ENCODE results near the gene KRT40. TPM values are rescaled to one million over a fixed set of nuclear protein-coding genes. Genes with fewer than 3 reads are reported as not detected.

KRT40 gene
- total and polyA plus RNA-seq, 2 donors (not counting 3 experiments of a cell fraction or from before 2014, with no cell fraction given) = not detected

- ChIA-PET CTCF (interaction anchor here (1.0 to 1.2 kb wide), 2 partner anchors 9 to 567 kb away, joined by 3 to 4 read pairs; no protein-coding TSS in a partner anchor), POLR2A (no interaction called here)
- H3K4me2 ChIP-seq (ENCODE audit: insufficient read depth, low read length) = no peak overlapping the region
- intact Hi-C loops (cut with micrococcal nuclease) (no loop called here), dilution Hi-C loops (cut with MboI; ENCODE audit: extremely low pct_ligation_motif_present, low sequenced_read_pairs) (no loop called here)
- H3K4me3 ChIP-seq (replicated peaks in 1 of 3; ENCODE audit: insufficient read depth in 1 of 3, low read depth in 1 of 3, low read length in 3 of 3) = no peak overlapping the region
- no peaks in the 10 kb centered on the region for H3K9me3 ChIP-seq (replicated peaks; ENCODE audit: control insufficient read depth, insufficient read depth, low read length)
- no peaks in the 10 kb centered on the region for H4K20me1 ChIP-seq (replicated peaks; ENCODE audit: control insufficient read depth, extremely low read depth, insufficient read depth, low read length)
- H3K9ac ChIP-seq (replicated peaks; ENCODE audit: extremely low read depth, insufficient read depth, low read length) = no peak overlapping the region
- no TSS peak for BruUV-seq (replicated peaks)
- H3K27ac ChIP-seq (ENCODE audit: insufficient read depth, low read depth, low read length) = no peak overlapping the region
- no peaks in the 10 kb centered on the region for H3K4me1 ChIP-seq (ENCODE audit: control insufficient read depth, extremely low read depth, insufficient read depth, low read length)
- no peaks in the 10 kb centered on the region for H3K36me3 ChIP-seq (ENCODE audit: control insufficient read depth in 2 of 2, extremely low read depth in 1 of 2, insufficient read depth in 2 of 2, low read length in 2 of 2)
- peaks cover 0 to 8% of the 10 kb centered on the region in 2 experiments for H3K27me3 ChIP-seq (ENCODE audit: control insufficient read depth in 2 of 2, insufficient read depth in 2 of 2, low read length in 2 of 2)
- DNase-seq (ENCODE audit: low read depth, low spot score) = no peak
- H3K9me1 ChIP-seq (replicated peaks; ENCODE audit: control insufficient read depth, extremely low read depth, insufficient read depth, low read length) = no peaks in the 10 kb centered on the region
- H2AFZ ChIP-seq (ENCODE audit: low read depth, low read length) = no peak overlapping the region
- H3K79me2 ChIP-seq (ENCODE audit: control insufficient read depth, insufficient read depth, low read length) = no peaks in the 10 kb centered on the region
- TF ChIP-seq MYC (IDR thresholded peaks at IDR 0.05; ENCODE audit: low read depth, low read length) = no peak
- no peak for TF ChIP-seq GATA2 (IDR thresholded peaks at IDR 0.05; ENCODE audit: insufficient read depth, insufficient read length, low read depth, low read length)
- TF ChIP-seq POLR2AphosphoS5 (IDR thresholded peaks at IDR 0.05; ENCODE audit: insufficient read depth, low read depth, low read length) = no peak
- TF ChIP-seq FOS (IDR thresholded peaks at IDR 0.05; ENCODE audit: borderline replicate concordance, insufficient read depth, low read length) = no peak
- FAIRE-seq = no peak
These were observed 3.0 kb downstream of the KRT40 start for GRCh38 chr17:40981115-40981514.

- CTCF ChIA-PET = interaction anchor here (1.0 to 1.2 kb wide), 2 partner anchors 8 to 568 kb away, joined by 3 read pairs; no protein-coding TSS in a partner anchor
- H3K36me3 ChIP-seq (ENCODE audit: control insufficient read depth in 2 of 2, extremely low read depth in 1 of 2, insufficient read depth in 2 of 2, low read length in 2 of 2) = no peaks in the 10 kb centered on the region
- POLR2A ChIA-PET = no interaction called here
- intact Hi-C loops (cut with micrococcal nuclease) = no loop called here
- no peak overlapping the region for H3K9ac ChIP-seq (replicated peaks; ENCODE audit: extremely low read depth, insufficient read depth, low read length)
- H3K4me1 ChIP-seq (ENCODE audit: control insufficient read depth, extremely low read depth, insufficient read depth, low read length) = no peaks in the 10 kb centered on the region
- no peak overlapping the region for H3K4me2 ChIP-seq (ENCODE audit: insufficient read depth, low read length)
- H3K4me3 ChIP-seq (replicated peaks in 1 of 3; ENCODE audit: insufficient read depth in 1 of 3, low read depth in 1 of 3, low read length in 3 of 3) = no peak overlapping the region
- no peak for TF ChIP-seq GATA2 (IDR thresholded peaks at IDR 0.05; ENCODE audit: insufficient read depth, insufficient read length, low read depth, low read length)
- no peak for TF ChIP-seq POLR2A (IDR thresholded peaks at IDR 0.05; ENCODE audit: low read depth, low read length)
- TF ChIP-seq JUN (IDR thresholded peaks at IDR 0.05; ENCODE audit: borderline replicate concordance, insufficient read depth, insufficient read length, low read depth) = no peak
- TF ChIP-seq FOS (IDR thresholded peaks at IDR 0.05; ENCODE audit: borderline replicate concordance, insufficient read depth, low read length) = no peak
- no peak for TF ChIP-seq CTCF (IDR thresholded peaks at IDR 0.05; ENCODE audit: extremely low read depth in 1 of 2, insufficient read depth in 1 of 2, low read depth in 1 of 2, low read length in 2 of 2)
- TF ChIP-seq MYC (IDR thresholded peaks at IDR 0.05; ENCODE audit: low read depth, low read length) = no peak
- no peak for TF ChIP-seq MAX (IDR thresholded peaks at IDR 0.05; ENCODE audit: insufficient read depth, insufficient read length)
- no peak for TF ChIP-seq POLR2AphosphoS5 (IDR thresholded peaks at IDR 0.05; ENCODE audit: insufficient read depth, low read depth, low read length)
- no peak for TF ChIP-seq EZH2 (IDR thresholded peaks at IDR 0.05; ENCODE audit: borderline replicate concordance, low read depth, low read length, severe bottlenecking)
- no TSS peak for BruUV-seq (replicated peaks)
- no peaks in the 10 kb centered on the region for H3K79me2 ChIP-seq (ENCODE audit: control insufficient read depth, insufficient read depth, low read length)
- no peaks in the 10 kb centered on the region for H3K9me3 ChIP-seq (replicated peaks; ENCODE audit: control insufficient read depth, insufficient read depth, low read length)
- DNase-seq (ENCODE audit: low read depth, low spot score) = no peak
- dilution Hi-C loops (cut with MboI; ENCODE audit: extremely low pct_ligation_motif_present, low sequenced_read_pairs) = no loop called here
- H4K20me1 ChIP-seq (replicated peaks; ENCODE audit: control insufficient read depth, extremely low read depth, insufficient read depth, low read length) = no peaks in the 10 kb centered on the region
- no peak for FAIRE-seq
- no peak overlapping the region for H2AFZ ChIP-seq (ENCODE audit: low read depth, low read length)
- H3K27ac ChIP-seq (ENCODE audit: insufficient read depth, low read depth, low read length) = no peak overlapping the region
- no peaks in the 10 kb centered on the region for H3K9me1 ChIP-seq (replicated peaks; ENCODE audit: control insufficient read depth, extremely low read depth, insufficient read depth, low read length)
- peaks cover 0 to 8% of the 10 kb centered on the region in 2 experiments for H3K27me3 ChIP-seq (ENCODE audit: control insufficient read depth in 2 of 2, insufficient read depth in 2 of 2, low read length in 2 of 2)
These were observed 3.5 kb downstream of the KRT40 start for GRCh38 chr17:40980596-40980995.
